ENCODE data around the gene CCDC137. TPM values are rescaled to one million over a fixed set of nuclear protein-coding genes. Genes with fewer than 3 reads are reported as not detected.
A peak's percentile ranks its signal among the peaks of the same experiment; 100 is the strongest.

Gene CCDC137
- total and polyA plus RNA-seq, 2 of the 13 experiments (the other 11 are each of a cell fraction or from before 2014, with no cell fraction given), result 14.6 to 39.1 TPM

DNA sequence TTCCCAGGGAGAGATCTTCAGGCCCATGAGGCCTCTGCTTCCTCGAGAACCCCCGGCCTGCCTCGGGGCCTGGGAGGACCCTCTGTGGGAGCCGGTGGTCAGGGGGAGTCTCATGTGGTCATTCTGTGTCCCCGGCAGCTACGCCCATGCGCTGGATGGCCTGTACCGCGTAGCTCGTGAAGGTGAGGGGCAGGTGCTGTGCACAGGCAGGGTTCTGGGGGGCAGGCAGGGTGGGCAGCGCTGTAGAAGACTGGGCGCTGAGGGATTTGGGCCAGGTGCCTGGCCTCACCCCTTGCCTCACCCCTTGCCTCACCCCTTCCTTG is 50.1 kb downstream of the CCDC137 start:
- intact Hi-C loops (cut with micrococcal nuclease; ENCODE audit: unreplicated experiment), result no loop called here
- no TSS peak for BruUV-seq (replicated peaks)
- DNase-seq (ENCODE audit: low spot score), result no peak
- TF ChIP-seq FOXK1 (CRISPR knock-in tag; IDR thresholded peaks at IDR 0.05; ENCODE audit: borderline replicate concordance, low read depth), result no peak
- TF ChIP-seq RBM22 (optimal IDR thresholded peaks at IDR 0.05; ENCODE audit: low read length), result peak; percentile 40
- TF ChIP-seq ZNF124 (CRISPR knock-in tag; IDR thresholded peaks at IDR 0.05), result no peak
- no peak for TF ChIP-seq ARID2 (CRISPR knock-in tag; IDR thresholded peaks at IDR 0.05; ENCODE audit: borderline replicate concordance)
- TF ChIP-seq NFIB (CRISPR knock-in tag; IDR thresholded peaks at IDR 0.05; ENCODE audit: borderline replicate concordance), result no peak
- no peak for TF ChIP-seq ZNF414 (CRISPR knock-in tag; IDR thresholded peaks at IDR 0.05)
- TF ChIP-seq ZNF776 (CRISPR knock-in tag; IDR thresholded peaks at IDR 0.05), result peak; percentile 38; the same call in 1 of the 2 replicates
- 0 out of 2 replicates have a peak, but pooled peaks have one; percentile 16 for TF ChIP-seq TBX2 (CRISPR knock-in tag; IDR thresholded peaks at IDR 0.05; ENCODE audit: borderline replicate concordance)
- no peak for TF ChIP-seq ASH2L (IDR thresholded peaks at IDR 0.05; ENCODE audit: insufficient read length, low read depth, low read length)
- 0 out of 2 replicates have a peak, but pooled peaks have one; percentile 13 for TF ChIP-seq RBFOX2 (IDR thresholded peaks at IDR 0.05; ENCODE audit: low read depth, low read length)
- TF ChIP-seq ZNF30 (CRISPR knock-in tag; IDR thresholded peaks at IDR 0.05), result no peak
- no peak for TF ChIP-seq SP5 (CRISPR knock-in tag; IDR thresholded peaks at IDR 0.05; ENCODE audit: borderline replicate concordance, low read depth)
- no peak for TF ChIP-seq HNRNPK (IDR thresholded peaks at IDR 0.05; ENCODE audit: low read depth, low read length, poor library complexity, severe bottlenecking)
- TF ChIP-seq AGO2 (optimal IDR thresholded peaks at IDR 0.05; ENCODE audit: low read depth, low read length), result peak; percentile 45
- TF ChIP-seq KAT7 (CRISPR knock-in tag; IDR thresholded peaks at IDR 0.05; ENCODE audit: borderline replicate concordance), result no peak
- Histone ChIP-seq H3K9me3 (ENCODE audit: low read length) (no peaks in the 10 kb centered on the region), H3K4me2 (ENCODE audit: low read depth, low read length) (no peak overlapping the region), H3K27me3 (ENCODE audit: control insufficient read depth in 1 of 2, insufficient read depth in 2 of 2, low read length in 2 of 2) (no peaks in the 10 kb centered on the region; a peak in 1 of 5 replicates), H3K36me3 (replicated peaks in 1 of 2; ENCODE audit: control insufficient read depth in 1 of 2, insufficient read depth in 2 of 2, low read length in 2 of 2) (peaks cover 21 to 47% of the 10 kb centered on the region in 2 experiments), H3K9ac (ENCODE audit: insufficient read depth, low read depth, low read length) (no peak overlapping the region), H4K20me1 (ENCODE audit: insufficient read depth, low read length) (no peaks in the 10 kb centered on the region), H3K4me3 (replicated peaks in 1 of 3; ENCODE audit: insufficient read depth in 1 of 3, low read depth in 2 of 3, low read length in 3 of 3) (no peak overlapping the region), H3K79me2 (ENCODE audit: insufficient read depth, low read length) (peaks cover 31% of the 10 kb centered on the region), H2AFZ (ENCODE audit: low read length) (no peak overlapping the region), H3K27ac (ENCODE audit: extremely low read length, insufficient read depth, low read length) (no peak overlapping the region), H3K4me1 (ENCODE audit: insufficient read depth, low read length) (peaks cover 15% of the 10 kb centered on the region)
- ChIA-PET POLR2A (interaction anchor here (1.5 to 6.3 kb wide), 3 partner anchors 13 to 33 kb away, joined by 4 to 134 read pairs (median 4); partner anchors contain the start of genes ARL16, HGS and MRPL12), CTCF (ENCODE audit: low intra/inter-chr PET ratio, low total read pairs) (no interaction called here)
- no peak for FAIRE-seq
- no peak for ATAC-seq
- 100% methylated on average over 8 of the region's 12 CpGs for WGBS (ENCODE audit: low lambda C conversion rate)
- in situ Hi-C loops (cut with HindIII; ENCODE audit: extremely low pct_ligation_motif_present, low pct_unique_long_range_greater_than_20kb), result no loop called here
